Astrocyte (in vitro differentiated cells and primary cell): ENCODE results near the gene BRIX1. TPM values are rescaled to one million over a fixed set of nuclear protein-coding genes. Genes with fewer than 3 reads are reported as not detected.

Experiments
- DNase-seq: peaks from one replicate; pipeline ENCODE4 v3.0.0-alpha.2; 2010; ENCODE audit warnings: low read depth
- FAIRE-seq: peaks from 2 replicates; lab custom pipeline; 2011; peaks lifted over from hg19 to GRCh38; lab: Jason Lieb, UNC
- H2AFZ ChIP-seq: 2 replicates; pipeline ENCODE4 v1.6.0; 2012; ENCODE audit warnings: low read depth, low read length, inconsistent platforms
- H3K27ac ChIP-seq: 2 replicates; pipeline ENCODE4 v1.5.1; 2011; ENCODE audit warnings: low read depth, low read length, inconsistent platforms
- H3K27me3 ChIP-seq: 2 replicates; pipeline ENCODE4 v1.6.0; 2011; ENCODE audit warnings: low read length, inconsistent platforms; ENCODE audit not compliant: insufficient read depth
- H3K36me3 ChIP-seq: 2 replicates; pipeline ENCODE4 v1.5.1; 2011; ENCODE audit warnings: low read length, inconsistent platforms; ENCODE audit not compliant: insufficient read depth
- H3K4me1 ChIP-seq: 2 replicates; pipeline ENCODE4 v1.5.1; 2011; ENCODE audit warnings: low read length, inconsistent platforms; ENCODE audit not compliant: insufficient read depth
- H3K4me2 ChIP-seq: 2 replicates; pipeline ENCODE4 v1.6.0; 2012; ENCODE audit warnings: low read length, inconsistent platforms
- H3K4me3 ChIP-seq: 2 replicates; pipeline ENCODE4 v1.5.1; 2011; ENCODE audit warnings: low read depth, mild to moderate bottlenecking, low read length, inconsistent platforms; ENCODE audit not compliant: insufficient read depth
- H3K79me2 ChIP-seq: 2 replicates; pipeline ENCODE4 v1.6.0; 2012; ENCODE audit warnings: mild to moderate bottlenecking, low read length, inconsistent platforms; ENCODE audit not compliant: insufficient read depth
- H3K9ac ChIP-seq: 2 replicates; pipeline ENCODE4 v1.6.0; 2012; ENCODE audit warnings: mild to moderate bottlenecking, low read length, inconsistent platforms
- H3K9me3 ChIP-seq: 2 replicates; pipeline ENCODE4 v1.5.1; 2012; ENCODE audit warnings: low read depth, mild to moderate bottlenecking, low read length, inconsistent platforms; ENCODE audit not compliant: insufficient read depth
- H4K20me1 ChIP-seq: 2 replicates; pipeline ENCODE4 v1.6.0; 2012; ENCODE audit warnings: low read length, inconsistent platforms; ENCODE audit not compliant: insufficient read depth
- H3K27ac Mint-ChIP-seq: one replicate; pipeline ENCODE4 v1.8.0; 2021; ENCODE audit warnings: mild to moderate bottlenecking, mixed read lengths; ENCODE audit not compliant: unreplicated experiment
- H3K27me3 Mint-ChIP-seq: one replicate; pipeline ENCODE4 v1.8.0; 2021; ENCODE audit warnings: low read depth, mixed read lengths; ENCODE audit not compliant: unreplicated experiment
- H3K36me3 Mint-ChIP-seq: one replicate; pipeline ENCODE4 v1.8.0; 2021; ENCODE audit warnings: low read depth, mixed read lengths; ENCODE audit not compliant: unreplicated experiment
- H3K4me1 Mint-ChIP-seq: one replicate; pipeline ENCODE4 v1.8.0; 2021; ENCODE audit warnings: low read depth, mixed read lengths; ENCODE audit not compliant: unreplicated experiment
- H3K4me3 Mint-ChIP-seq: one replicate; pipeline ENCODE4 v1.8.0; 2021; ENCODE audit warnings: mild to moderate bottlenecking, moderate library complexity, mixed read lengths; ENCODE audit not compliant: unreplicated experiment
- H3K9me3 Mint-ChIP-seq: one replicate; pipeline ENCODE4 v1.8.0; 2021; ENCODE audit warnings: mild to moderate bottlenecking, mixed read lengths; ENCODE audit not compliant: unreplicated experiment
- CTCF ChIP-seq: IDR thresholded peaks from 2 replicates; pipeline ENCODE4 v1.5.1; 2011; ENCODE audit warnings: low read depth, mild to moderate bottlenecking, inconsistent platforms, low read length, moderate library complexity; ENCODE audit not compliant: insufficient read depth
- EZH2 ChIP-seq: IDR thresholded peaks from 2 replicates; pipeline ENCODE4 v1.6.1; 2012; ENCODE audit warnings: mild to moderate bottlenecking, low read length, inconsistent platforms; ENCODE audit not compliant: insufficient read depth
- total RNA-seq: library from RNA; stranded (reverse); gene quantifications from 2 replicates; pipeline ENCODE4 v1.2.1, GENCODE V29; 2021

The BRIX1 gene
- total RNA-seq, 1 donor from 2014 or later, result 28.6 TPM

- H3K27ac Mint-ChIP-seq, result no peak overlapping the region
- TF ChIP-seq EZH2 (no peak), CTCF (no peak)
- FAIRE-seq (no peak), DNase-seq (no peak)
- no peaks in the 10 kb centered on the region for H3K27me3 Mint-ChIP-seq
- Histone ChIP-seq H3K27me3 (no peaks in the 10 kb centered on the region), H3K36me3 (peaks cover 25% of the 10 kb centered on the region), H3K27ac (no peak overlapping the region), H3K4me3 (no peak overlapping the region), H3K9ac (no peak overlapping the region), H4K20me1 (peaks cover 21% of the 10 kb centered on the region), H3K4me1 (peaks cover 17% of the 10 kb centered on the region), H3K4me2 (no peak overlapping the region), H3K79me2 (peaks cover 54% of the 10 kb centered on the region), H3K9me3 (no peaks in the 10 kb centered on the region), H2AFZ (no peak overlapping the region)
- H3K4me1 Mint-ChIP-seq, result peaks cover 25% of the 10 kb centered on the region
- H3K36me3 Mint-ChIP-seq, result peaks cover 5% of the 10 kb centered on the region
- H3K9me3 Mint-ChIP-seq, result no peaks in the 10 kb centered on the region
- no peak overlapping the region for H3K4me3 Mint-ChIP-seq
Measured at GRCh38 chr5:34928267-34928666, 12.8 kb downstream of the BRIX1 start.

GRCh38 chr5:34929134-34929719, 13.7 kb downstream of the BRIX1 start, which contains the start of gene DNAJC21:
TSS of gene DNAJC21 (plus strand) at chr5:34929559. CDS start at chr5:34929820, 261 bp downstream.
- no peaks in the 10 kb centered on the region for H3K27me3 Mint-ChIP-seq
- Histone ChIP-seq H3K27ac (peak within 1 kb of the TSS; percentile 79), H3K4me3 (peak within 1 kb of the TSS; percentile 90), H2AFZ (peak within 1 kb of the TSS; percentile 77), H4K20me1 (peaks cover 31% of the 10 kb centered on the region), H3K36me3 (peaks cover 27% of the 10 kb centered on the region), H3K27me3 (no peaks in the 10 kb centered on the region), H3K4me2 (peak within 1 kb of the TSS; percentile 88), H3K4me1 (peaks cover 8% of the 10 kb centered on the region), H3K9me3 (no peaks in the 10 kb centered on the region), H3K79me2 (peaks cover 60% of the 10 kb centered on the region), H3K9ac (peak within 1 kb of the TSS; percentile 91)
- H3K36me3 Mint-ChIP-seq, result peaks cover 3% of the 10 kb centered on the region
- TF ChIP-seq EZH2 (no peak), CTCF (no peak)
- FAIRE-seq (no peak), DNase-seq (peak; percentile 92)
- H3K4me1 Mint-ChIP-seq, result peaks cover 16% of the 10 kb centered on the region
- H3K9me3 Mint-ChIP-seq, result no peaks in the 10 kb centered on the region
- H3K27ac Mint-ChIP-seq, result peak within 1 kb of the TSS; percentile 91
- peak within 1 kb of the TSS; percentile 88 for H3K4me3 Mint-ChIP-seq
